WTC11 (cell line): ENCODE measurements around the gene RASGRP4. TPM values are rescaled to one million over a fixed set of nuclear protein-coding genes. Genes with fewer than 3 reads are reported as not detected.

ENCODE experiments used
- ATAC-seq: fragments of 200-7000 bp; cut with Tn5 transposase; 2 replicates; pipeline ENCODE4 v1.10.0; 2021; ENCODE audit warnings: mild to moderate bottlenecking, moderate library complexity
- CTCF ChIA-PET: fragments of 300-600 bp; sonication (Branson Sonifier 250); formaldehyde crosslinking; loops from one replicate; lab custom pipeline; 2021; ENCODE audit warnings: antibody characterized with exemption; lab: Charles Lee
- POLR2A ChIA-PET: fragments of 350-600 bp; sonication (Branson Sonifier 250); formaldehyde crosslinking; loops from one replicate; lab custom pipeline; 2021; ENCODE audit warnings: antibody characterized with exemption; lab: Charles Lee
- DNase-seq: peaks from one replicate; pipeline ENCODE4 v3.0.0; 2021; ENCODE audit warnings: low spot score
- H3K27ac Mint-ChIP-seq: 2 replicates; pipeline ENCODE4 v1.8.0; 2021; ENCODE audit warnings: mixed read lengths
- H3K27me3 Mint-ChIP-seq: 2 replicates; pipeline ENCODE4 v1.8.0; 2021; ENCODE audit warnings: low read depth, mild to moderate bottlenecking, moderate library complexity, mixed read lengths
- H3K36me3 Mint-ChIP-seq: 2 replicates; pipeline ENCODE4 v1.8.0; 2021; ENCODE audit warnings: mixed read lengths
- H3K4me1 Mint-ChIP-seq: 2 replicates; pipeline ENCODE4 v1.8.0; 2022; ENCODE audit warnings: mixed read lengths
- H3K4me3 Mint-ChIP-seq: 2 replicates; pipeline ENCODE4 v1.8.0; 2021; ENCODE audit warnings: mild to moderate bottlenecking, moderate library complexity, mixed read lengths
- H3K9me3 Mint-ChIP-seq: 2 replicates; pipeline ENCODE4 v1.8.0; 2021; ENCODE audit warnings: mixed read lengths
- ATF1 ChIP-seq: sonication (generic); formaldehyde crosslinking; IDR thresholded peaks from 2 replicates; pipeline ENCODE4 v1.8.1; 2023; ENCODE audit warnings: mild to moderate bottlenecking, moderate library complexity, missing genetic modification reagents
- ATF2 ChIP-seq: sonication (generic); formaldehyde crosslinking; IDR thresholded peaks from 2 replicates; pipeline ENCODE4 v1.8.1; 2022; ENCODE audit warnings: low read depth, missing genetic modification reagents, borderline replicate concordance
- ELF4 ChIP-seq: sonication (generic); formaldehyde crosslinking; IDR thresholded peaks from 2 replicates; pipeline ENCODE4 v1.8.1; 2022; ENCODE audit warnings: low read depth, mild to moderate bottlenecking, moderate library complexity, missing genetic modification reagents
- FOXJ3 ChIP-seq: sonication (generic); formaldehyde crosslinking; IDR thresholded peaks from 2 replicates; pipeline ENCODE4 v1.9.0; 2021; ENCODE audit warnings: missing genetic modification reagents, mild to moderate bottlenecking, borderline replicate concordance
- GTF2I ChIP-seq: fragments of 250-450 bp; sonication (Bioruptor Pico); conservative IDR thresholded peaks from 2 replicates; pipeline ENCODE4 v1.4.0; 2021; ENCODE audit warnings: mild to moderate bottlenecking
- HMGA2 ChIP-seq: fragments of 250-450 bp; sonication (Bioruptor Pico); IDR thresholded peaks from 2 replicates; pipeline ENCODE4 v1.4.0; 2021; ENCODE audit warnings: mild to moderate bottlenecking, moderate library complexity
- JUN ChIP-seq: sonication (generic); formaldehyde crosslinking; IDR thresholded peaks from 2 replicates; pipeline ENCODE4 v1.8.0; 2023; ENCODE audit warnings: mild to moderate bottlenecking, missing genetic modification reagents
- KAT7 ChIP-seq: sonication (generic); formaldehyde crosslinking; IDR thresholded peaks from 2 replicates; pipeline ENCODE4 v1.8.1; 2023; ENCODE audit warnings: missing genetic modification reagents, mild to moderate bottlenecking, borderline replicate concordance
- MLX ChIP-seq: sonication (generic); formaldehyde crosslinking; IDR thresholded peaks from 2 replicates; pipeline ENCODE4 v1.8.1; 2023; ENCODE audit warnings: mild to moderate bottlenecking, missing genetic modification reagents, moderate library complexity
- MXD4 ChIP-seq: fragments of 250-450 bp; sonication (Bioruptor Pico); IDR thresholded peaks from 2 replicates; pipeline ENCODE4 v1.8.0; 2021; ENCODE audit warnings: mild to moderate bottlenecking, moderate library complexity, borderline replicate concordance
- NFATC4 ChIP-seq: fragments of 250-450 bp; sonication (Bioruptor Pico); IDR thresholded peaks from 2 replicates; pipeline ENCODE4 v1.9.0; 2021; ENCODE audit warnings: mild to moderate bottlenecking
- NR2C2 ChIP-seq: sonication (generic); formaldehyde crosslinking; IDR thresholded peaks from 2 replicates; pipeline ENCODE4 v1.8.0; 2022; ENCODE audit warnings: mild to moderate bottlenecking, missing genetic modification reagents
- NR3C1 ChIP-seq: sonication (generic); formaldehyde crosslinking; conservative IDR thresholded peaks from 2 replicates; pipeline ENCODE4 v1.8.1; 2023; ENCODE audit warnings: low read depth, mild to moderate bottlenecking, missing genetic modification reagents
- RELA ChIP-seq: sonication (generic); formaldehyde crosslinking; IDR thresholded peaks from 2 replicates; pipeline ENCODE4 v1.8.1; 2022; ENCODE audit warnings: missing genetic modification reagents, mild to moderate bottlenecking, borderline replicate concordance
- SMAD3 ChIP-seq: sonication (generic); formaldehyde crosslinking; IDR thresholded peaks from 2 replicates; pipeline ENCODE4 v1.8.0; 2022; ENCODE audit warnings: missing genetic modification reagents, mild to moderate bottlenecking, borderline replicate concordance
- ZNF121 ChIP-seq: sonication (generic); formaldehyde crosslinking; IDR thresholded peaks from 2 replicates; pipeline ENCODE4 v1.8.0; 2023; ENCODE audit warnings: missing genetic modification reagents
- ZNF219 ChIP-seq: sonication (generic); formaldehyde crosslinking; IDR thresholded peaks from 2 replicates; pipeline ENCODE4 v1.8.0; 2023; ENCODE audit warnings: missing genetic modification reagents, mild to moderate bottlenecking, borderline replicate concordance
- ZNF317 ChIP-seq: sonication (generic); formaldehyde crosslinking; IDR thresholded peaks from 2 replicates; pipeline ENCODE4 v1.8.1; 2023; ENCODE audit warnings: low read depth, mild to moderate bottlenecking, moderate library complexity, missing genetic modification reagents, borderline replicate concordance
- total RNA-seq: library from RNA; stranded (reverse); gene quantifications from 3 replicates; pipeline ENCODE4 v1.2.3, GENCODE V29; 2021
- TF ChIP-seq, protein P1 (sequence below): sonication (generic); formaldehyde crosslinking; IDR thresholded peaks from 2 replicates; pipeline ENCODE4 v1.8.1; 2023; ENCODE audit warnings: mild to moderate bottlenecking, moderate library complexity, missing genetic modification reagents
- TF ChIP-seq, protein P2 (sequence below): sonication (generic); formaldehyde crosslinking; IDR thresholded peaks from 2 replicates; pipeline ENCODE4 v1.8.1; 2023; ENCODE audit warnings: mild to moderate bottlenecking, missing genetic modification reagents, borderline replicate concordance
- TF ChIP-seq, protein P3 (sequence below): fragments of 250-450 bp; sonication (Bioruptor Pico); conservative IDR thresholded peaks from 2 replicates; pipeline ENCODE4 v1.9.0; 2021; ENCODE audit warnings: mild to moderate bottlenecking

RASGRP4 gene
- total RNA-seq, 1 experiment from 2014 or later = 2.5 TPM

- CTCF ChIA-PET = interaction anchor here (2.0 kb wide), 1 partner anchor 35 kb away, joined by 17 read pairs; the partner anchor contains the start of gene FAM98C
- Mint-ChIP-seq H3K4me3 (no peak overlapping the region), H3K4me1 (peaks cover 33% of the 10 kb centered on the region), H3K27me3 (peaks cover 2% of the 10 kb centered on the region; the same call in 1 of the 2 replicates), H3K36me3 (peaks cover 3% of the 10 kb centered on the region), H3K9me3 (no peaks in the 10 kb centered on the region), H3K27ac (peak overlapping the region; percentile 48)
- POLR2A ChIA-PET = no interaction called here
- ATAC-seq (no peak), DNase-seq (no peak)
- TF ChIP-seq ZNF219 (no peak), ATF1 (CRISPR knock-in tag) (no peak), MXD4 (CRISPR knock-in tag) (no peak), ATF2 (CRISPR knock-in tag) (no peak), NR3C1 (no peak), JUN (CRISPR knock-in tag) (no peak), NR2C2 (CRISPR knock-in tag) (no peak), ELF4 (CRISPR knock-in tag) (no peak)
- TF ChIP-seq, protein P1, sequence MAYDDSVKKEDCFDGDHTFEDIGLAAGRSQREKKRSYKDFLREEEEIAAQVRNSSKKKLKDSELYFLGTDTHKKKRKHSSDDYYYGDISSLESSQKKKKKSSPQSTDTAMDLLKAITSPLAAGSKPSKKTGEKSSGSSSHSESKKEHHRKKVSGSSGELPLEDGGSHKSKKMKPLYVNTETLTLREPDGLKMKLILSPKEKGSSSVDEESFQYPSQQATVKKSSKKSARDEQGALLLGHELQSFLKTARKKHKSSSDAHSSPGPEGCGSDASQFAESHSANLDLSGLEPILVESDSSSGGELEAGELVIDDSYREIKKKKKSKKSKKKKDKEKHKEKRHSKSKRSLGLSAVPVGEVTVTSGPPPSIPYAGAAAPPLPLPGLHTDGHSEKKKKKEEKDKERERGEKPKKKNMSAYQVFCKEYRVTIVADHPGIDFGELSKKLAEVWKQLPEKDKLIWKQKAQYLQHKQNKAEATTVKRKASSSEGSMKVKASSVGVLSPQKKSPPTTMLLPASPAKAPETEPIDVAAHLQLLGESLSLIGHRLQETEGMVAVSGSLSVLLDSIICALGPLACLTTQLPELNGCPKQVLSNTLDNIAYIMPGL (CRISPR knock-in tag) = no peak
- TF ChIP-seq, protein P2, sequence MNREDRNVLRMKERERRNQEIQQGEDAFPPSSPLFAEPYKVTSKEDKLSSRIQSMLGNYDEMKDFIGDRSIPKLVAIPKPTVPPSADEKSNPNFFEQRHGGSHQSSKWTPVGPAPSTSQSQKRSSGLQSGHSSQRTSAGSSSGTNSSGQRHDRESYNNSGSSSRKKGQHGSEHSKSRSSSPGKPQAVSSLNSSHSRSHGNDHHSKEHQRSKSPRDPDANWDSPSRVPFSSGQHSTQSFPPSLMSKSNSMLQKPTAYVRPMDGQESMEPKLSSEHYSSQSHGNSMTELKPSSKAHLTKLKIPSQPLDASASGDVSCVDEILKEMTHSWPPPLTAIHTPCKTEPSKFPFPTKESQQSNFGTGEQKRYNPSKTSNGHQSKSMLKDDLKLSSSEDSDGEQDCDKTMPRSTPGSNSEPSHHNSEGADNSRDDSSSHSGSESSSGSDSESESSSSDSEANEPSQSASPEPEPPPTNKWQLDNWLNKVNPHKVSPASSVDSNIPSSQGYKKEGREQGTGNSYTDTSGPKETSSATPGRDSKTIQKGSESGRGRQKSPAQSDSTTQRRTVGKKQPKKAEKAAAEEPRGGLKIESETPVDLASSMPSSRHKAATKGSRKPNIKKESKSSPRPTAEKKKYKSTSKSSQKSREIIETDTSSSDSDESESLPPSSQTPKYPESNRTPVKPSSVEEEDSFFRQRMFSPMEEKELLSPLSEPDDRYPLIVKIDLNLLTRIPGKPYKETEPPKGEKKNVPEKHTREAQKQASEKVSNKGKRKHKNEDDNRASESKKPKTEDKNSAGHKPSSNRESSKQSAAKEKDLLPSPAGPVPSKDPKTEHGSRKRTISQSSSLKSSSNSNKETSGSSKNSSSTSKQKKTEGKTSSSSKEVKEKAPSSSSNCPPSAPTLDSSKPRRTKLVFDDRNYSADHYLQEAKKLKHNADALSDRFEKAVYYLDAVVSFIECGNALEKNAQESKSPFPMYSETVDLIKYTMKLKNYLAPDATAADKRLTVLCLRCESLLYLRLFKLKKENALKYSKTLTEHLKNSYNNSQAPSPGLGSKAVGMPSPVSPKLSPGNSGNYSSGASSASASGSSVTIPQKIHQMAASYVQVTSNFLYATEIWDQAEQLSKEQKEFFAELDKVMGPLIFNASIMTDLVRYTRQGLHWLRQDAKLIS (CRISPR knock-in tag) = no peak
These were observed 11.9 kb upstream of the RASGRP4 start for GRCh38 chr19:38437917-38438316.

DNA sequence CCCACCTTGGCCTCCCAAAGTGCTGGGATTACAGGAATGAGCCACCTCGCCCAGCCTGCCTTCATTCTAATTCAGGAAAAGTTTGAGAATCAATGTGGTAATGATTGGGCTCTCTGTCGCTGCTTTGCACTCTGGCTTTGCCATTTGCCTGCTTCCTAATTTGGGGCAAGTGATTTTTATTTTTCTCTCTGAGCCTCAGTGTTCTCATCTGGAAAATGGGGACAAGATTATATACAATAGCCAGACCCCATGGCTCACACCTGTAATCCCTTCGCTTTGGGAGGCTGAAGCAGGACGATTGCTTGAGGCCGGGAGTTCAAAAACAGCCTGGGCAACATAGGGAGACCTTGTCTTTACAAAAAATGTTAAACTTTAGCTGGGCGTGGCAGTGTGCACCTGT lies 11.3 kb upstream of the RASGRP4 start:
- Mint-ChIP-seq H3K9me3 (no peaks in the 10 kb centered on the region), H3K27me3 (peaks cover 2% of the 10 kb centered on the region; the same call in 1 of the 2 replicates), H3K4me1 (peaks cover 33% of the 10 kb centered on the region), H3K36me3 (peaks cover 3% of the 10 kb centered on the region; the same call in 1 of the 2 replicates), H3K27ac (no peak overlapping the region), H3K4me3 (no peak overlapping the region)
- POLR2A ChIA-PET = no interaction called here
- ATAC-seq (no peak), DNase-seq (no peak)
- TF ChIP-seq GTF2I (CRISPR knock-in tag) = peak; percentile 45; the same call in 1 of the 2 replicates
- no peak for TF ChIP-seq HMGA2
- TF ChIP-seq RELA (CRISPR knock-in tag) = no peak
- no peak for TF ChIP-seq NFATC4 (CRISPR knock-in tag)
- CTCF ChIA-PET = interaction anchor here (2.0 kb wide), 1 partner anchor 34 kb away, joined by 17 read pairs; the partner anchor contains the start of gene FAM98C

DNA sequence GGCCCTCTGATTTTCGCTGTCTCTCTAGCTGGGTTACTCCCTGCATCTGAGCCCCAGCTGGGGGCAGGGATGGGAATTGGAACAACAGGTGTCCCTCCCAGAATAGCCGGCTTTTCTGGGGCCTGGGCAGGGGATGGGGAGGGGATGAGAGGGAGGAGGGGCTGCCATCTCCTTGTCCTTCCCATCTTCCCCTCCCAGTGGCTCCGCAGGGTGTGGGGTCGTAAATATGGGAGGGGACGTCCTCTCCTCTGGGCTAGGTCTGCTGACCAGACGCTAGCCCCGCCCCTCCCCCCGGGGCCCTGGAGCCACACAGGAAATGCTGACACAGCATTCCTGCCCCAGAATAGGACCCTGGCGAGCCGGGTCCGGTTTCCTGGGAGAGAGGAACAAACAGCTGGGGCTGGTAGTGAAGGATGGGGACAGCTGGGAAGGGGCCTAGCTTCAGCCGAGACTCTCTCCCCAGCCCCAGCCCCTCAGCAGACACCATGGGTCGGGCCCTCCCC lies 8.6 kb upstream of the RASGRP4 start:
- CTCF ChIA-PET = interaction anchor here (0.6 to 2.5 kb wide), 11 partner anchors 9 to 561 kb away, joined by 3 to 42 read pairs (median 4); partner anchors contain the start of genes FAM98C, GGN and RASGRP4
- H3K27me3 Mint-ChIP-seq = peaks cover 2% of the 10 kb centered on the region; the same call in 1 of the 2 replicates
- H3K9me3 Mint-ChIP-seq = no peaks in the 10 kb centered on the region
- POLR2A ChIA-PET = interaction anchor here (0.6 to 1.6 kb wide), 7 partner anchors 9 to 232 kb away, joined by 3 to 14 read pairs (median 3); partner anchors contain the start of genes EIF3K, FAM98C and PSMD8
- DNase-seq (peak; percentile 94), ATAC-seq (peak; percentile 78)
- peak overlapping the region; percentile 84 for H3K4me3 Mint-ChIP-seq
- peak overlapping the region; percentile 90 for H3K27ac Mint-ChIP-seq
- H3K36me3 Mint-ChIP-seq = peaks cover 3% of the 10 kb centered on the region; the same call in 1 of the 2 replicates
- H3K4me1 Mint-ChIP-seq = peaks cover 29% of the 10 kb centered on the region
- TF ChIP-seq KAT7 (CRISPR knock-in tag) (no peak), ZNF121 (CRISPR knock-in tag) (no peak), ZNF317 (CRISPR knock-in tag) (no peak), SMAD3 (CRISPR knock-in tag) (0 out of 2 replicates have a peak, but pooled peaks have one; percentile 34), FOXJ3 (CRISPR knock-in tag) (no peak), MLX (CRISPR knock-in tag) (no peak)
- TF ChIP-seq, protein P3, sequence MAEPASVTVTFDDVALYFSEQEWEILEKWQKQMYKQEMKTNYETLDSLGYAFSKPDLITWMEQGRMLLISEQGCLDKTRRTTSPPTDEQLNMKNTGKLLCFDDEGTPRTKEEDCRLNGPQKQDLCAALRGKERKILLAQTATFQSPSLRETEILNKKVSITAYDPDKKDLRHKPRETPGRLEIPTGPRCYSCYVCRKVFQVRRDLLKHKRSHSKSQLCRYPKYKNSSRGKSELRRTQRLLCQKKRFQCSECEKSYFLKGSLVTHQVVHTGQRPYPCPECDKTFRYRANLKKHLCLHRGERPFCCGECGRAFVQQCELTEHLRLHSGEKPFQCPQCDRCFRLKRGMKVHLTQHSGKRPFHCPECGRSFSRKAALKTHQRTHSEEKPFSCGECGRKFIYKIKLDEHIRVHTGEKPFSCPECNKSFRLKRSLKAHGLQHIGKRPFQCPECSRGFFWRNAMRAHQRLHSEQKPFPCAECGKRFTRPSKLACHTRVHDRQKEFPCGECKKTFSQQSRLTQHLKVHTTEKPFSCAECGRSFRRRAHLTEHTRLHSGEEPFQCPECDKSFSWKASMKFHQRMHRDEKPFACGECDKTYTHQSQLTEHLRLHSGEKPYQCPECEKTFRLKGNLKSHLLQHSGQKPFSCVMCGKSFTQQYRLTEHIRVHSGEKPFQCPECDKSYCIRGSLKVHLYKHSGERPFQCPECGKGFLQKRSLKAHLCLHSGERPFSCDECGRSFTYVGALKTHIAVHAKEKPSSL = no peak
